Testis (tissue), 2 donors: Measurements from ENCODE around the gene LRRIQ1.

Experiments
- CTCF ChIP-seq, 3 experiments: fragments of 450-650 bp in 2 of 3; fragments of 200-600 bp in 1 of 3; sonication (generic) in 1 of 3; IDR thresholded peaks; one replicate each; pipeline ENCODE4 v1.5.1; 2016 to 2019; ENCODE audit warnings: antibody characterized with exemption in 3 of 3, mild to moderate bottlenecking in 2 of 3, moderate library complexity in 1 of 3
- POLR2A ChIP-seq: fragments of 450-650 bp; IDR thresholded peaks from one replicate; pipeline ENCODE4 v1.6.1; 2017; ENCODE audit warnings: antibody characterized with exemption, mild to moderate bottlenecking, moderate library complexity

- TF ChIP-seq CTCF (IDR thresholded peaks at IDR 0.05): no peak
- no peak for TF ChIP-seq POLR2A
These were observed 5.2 kb downstream of the LRRIQ1 start for GRCh38 chr12:85041395-85041794.
